ENCODE data around the gene PACRG. TPM values are rescaled to one million over a fixed set of nuclear protein-coding genes. Genes with fewer than 3 reads are reported as not detected.
A peak's percentile ranks its signal among the peaks of the same experiment; 100 is the strongest.

Gene PACRG
- total RNA-seq, 1 donor from 2014 or later: 1.2 TPM

DNA sequence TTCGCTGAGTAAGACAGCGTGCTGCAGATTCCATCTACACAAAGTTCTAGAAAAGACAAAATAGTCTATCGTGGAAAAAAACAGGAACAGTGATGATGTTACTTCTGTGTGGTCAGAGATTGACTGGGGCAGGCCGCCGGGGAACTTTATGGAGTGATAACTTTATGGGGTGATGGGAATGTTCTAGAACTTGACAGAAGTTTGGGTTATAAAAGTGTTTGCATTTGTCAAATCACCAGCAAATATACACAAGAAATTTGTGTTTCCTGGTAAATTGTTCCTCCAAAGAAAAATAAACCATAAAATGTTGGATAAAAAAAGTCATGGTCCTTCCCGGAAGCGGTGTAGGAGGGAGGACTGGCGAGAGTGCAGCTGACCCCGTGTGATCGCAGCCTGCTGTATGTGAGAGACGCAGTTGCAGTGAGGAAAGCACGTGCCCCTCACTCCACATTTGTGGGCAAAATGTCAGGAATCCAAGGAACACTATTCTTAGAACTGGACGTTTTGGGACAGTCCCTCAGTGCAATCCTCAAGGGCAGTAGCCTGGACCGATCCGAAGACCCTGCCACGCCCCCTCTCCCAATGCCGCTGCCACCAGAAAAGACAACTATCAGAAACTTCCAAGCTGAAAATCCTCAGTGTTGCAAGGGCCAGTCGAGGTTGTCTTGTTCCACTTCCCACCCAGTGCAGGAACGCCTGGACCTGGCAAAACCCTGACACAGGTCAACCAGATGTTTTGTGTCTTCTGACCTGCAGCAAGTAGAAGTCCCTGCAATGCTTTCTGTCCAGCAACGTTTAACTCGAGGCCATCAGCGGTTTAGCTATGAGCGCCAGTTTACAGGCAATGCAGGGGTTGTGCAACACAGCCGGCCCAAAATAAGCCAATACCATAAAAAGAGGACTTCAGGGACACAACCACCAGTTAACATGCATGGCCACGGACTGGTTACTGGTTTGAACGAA, 606.2 kb downstream of the PACRG start:
- no peak overlapping the region for H3K4me3 Mint-ChIP-seq (ENCODE audit: unreplicated experiment)
- no peak for DNase-seq (ENCODE audit: extremely low spot score, unreplicated experiment)
- H3K9me3 Mint-ChIP-seq (ENCODE audit: unreplicated experiment): no peaks in the 10 kb centered on the region
- H3K27ac Mint-ChIP-seq (ENCODE audit: unreplicated experiment): no peak overlapping the region
- H3K4me1 Mint-ChIP-seq (ENCODE audit: unreplicated experiment): peaks cover 56% of the 10 kb centered on the region
- H3K36me3 Mint-ChIP-seq (ENCODE audit: unreplicated experiment): no peaks in the 10 kb centered on the region
- H3K27me3 Mint-ChIP-seq (ENCODE audit: unreplicated experiment): no peaks in the 10 kb centered on the region
- TF ChIP-seq, protein P1, sequence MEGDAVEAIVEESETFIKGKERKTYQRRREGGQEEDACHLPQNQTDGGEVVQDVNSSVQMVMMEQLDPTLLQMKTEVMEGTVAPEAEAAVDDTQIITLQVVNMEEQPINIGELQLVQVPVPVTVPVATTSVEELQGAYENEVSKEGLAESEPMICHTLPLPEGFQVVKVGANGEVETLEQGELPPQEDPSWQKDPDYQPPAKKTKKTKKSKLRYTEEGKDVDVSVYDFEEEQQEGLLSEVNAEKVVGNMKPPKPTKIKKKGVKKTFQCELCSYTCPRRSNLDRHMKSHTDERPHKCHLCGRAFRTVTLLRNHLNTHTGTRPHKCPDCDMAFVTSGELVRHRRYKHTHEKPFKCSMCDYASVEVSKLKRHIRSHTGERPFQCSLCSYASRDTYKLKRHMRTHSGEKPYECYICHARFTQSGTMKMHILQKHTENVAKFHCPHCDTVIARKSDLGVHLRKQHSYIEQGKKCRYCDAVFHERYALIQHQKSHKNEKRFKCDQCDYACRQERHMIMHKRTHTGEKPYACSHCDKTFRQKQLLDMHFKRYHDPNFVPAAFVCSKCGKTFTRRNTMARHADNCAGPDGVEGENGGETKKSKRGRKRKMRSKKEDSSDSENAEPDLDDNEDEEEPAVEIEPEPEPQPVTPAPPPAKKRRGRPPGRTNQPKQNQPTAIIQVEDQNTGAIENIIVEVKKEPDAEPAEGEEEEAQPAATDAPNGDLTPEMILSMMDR (IDR thresholded peaks at IDR 0.05): no peak

DNA sequence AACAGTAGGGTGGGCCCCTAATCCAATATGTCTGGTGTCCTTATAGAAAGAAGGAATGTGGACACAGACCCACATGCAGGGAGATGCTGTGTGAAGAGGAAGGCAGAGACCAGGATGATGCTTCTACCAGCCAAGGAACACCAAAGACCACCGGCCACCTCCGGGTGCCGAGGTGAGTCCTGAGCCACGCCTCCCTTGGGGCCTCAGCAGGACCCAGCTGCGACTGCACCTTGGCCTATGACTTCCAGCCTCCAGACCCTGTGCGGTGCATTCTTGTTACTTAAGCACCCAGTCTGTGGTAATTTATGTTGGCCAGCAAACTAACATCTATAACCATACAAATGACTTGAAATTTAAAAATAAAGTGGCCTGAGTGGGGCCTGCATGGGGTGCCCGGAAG, 607.3 kb downstream of the PACRG start:
- H3K27me3 Mint-ChIP-seq (ENCODE audit: unreplicated experiment): no peaks in the 10 kb centered on the region
- H3K27ac Mint-ChIP-seq (ENCODE audit: unreplicated experiment): no peak overlapping the region
- TF ChIP-seq, protein P1 (IDR thresholded peaks at IDR 0.05): no peak
- no peaks in the 10 kb centered on the region for H3K36me3 Mint-ChIP-seq (ENCODE audit: unreplicated experiment)
- no peak for DNase-seq (ENCODE audit: extremely low spot score, unreplicated experiment)
- H3K4me1 Mint-ChIP-seq (ENCODE audit: unreplicated experiment): peaks cover 57% of the 10 kb centered on the region
- H3K4me3 Mint-ChIP-seq (ENCODE audit: unreplicated experiment): no peak overlapping the region
- H3K9me3 Mint-ChIP-seq (ENCODE audit: unreplicated experiment): no peaks in the 10 kb centered on the region

- H3K36me3 Mint-ChIP-seq (ENCODE audit: unreplicated experiment): no peaks in the 10 kb centered on the region
- DNase-seq (ENCODE audit: extremely low spot score, unreplicated experiment): no peak
- H3K27ac Mint-ChIP-seq (ENCODE audit: unreplicated experiment): peak overlapping the region; percentile 46
- H3K27me3 Mint-ChIP-seq (ENCODE audit: unreplicated experiment): no peaks in the 10 kb centered on the region
- peaks cover 49% of the 10 kb centered on the region for H3K4me1 Mint-ChIP-seq (ENCODE audit: unreplicated experiment)
- H3K9me3 Mint-ChIP-seq (ENCODE audit: unreplicated experiment): no peaks in the 10 kb centered on the region
- TF ChIP-seq, protein P1 (IDR thresholded peaks at IDR 0.05): no peak
- H3K4me3 Mint-ChIP-seq (ENCODE audit: unreplicated experiment): no peak overlapping the region
These were observed 608.1 kb downstream of the PACRG start for GRCh38 chr6:163335671-163336545.

- H3K27ac Mint-ChIP-seq (ENCODE audit: unreplicated experiment): no peak overlapping the region
- peaks cover 45% of the 10 kb centered on the region for H3K4me1 Mint-ChIP-seq (ENCODE audit: unreplicated experiment)
These were observed 609.2 kb downstream of the PACRG start for GRCh38 chr6:163336961-163337360.

More at GRCh38 chr6:163336961-163337360, 609.2 kb downstream of the PACRG start:
- Mint-ChIP-seq H3K9me3 (ENCODE audit: unreplicated experiment) (no peaks in the 10 kb centered on the region), H3K27me3 (ENCODE audit: unreplicated experiment) (no peaks in the 10 kb centered on the region), H3K36me3 (ENCODE audit: unreplicated experiment) (no peaks in the 10 kb centered on the region), H3K4me3 (ENCODE audit: unreplicated experiment) (no peak overlapping the region)
- TF ChIP-seq, protein P1 (IDR thresholded peaks at IDR 0.05): no peak
- no peak for DNase-seq (ENCODE audit: extremely low spot score, unreplicated experiment)

Measured in osteocyte (in vitro differentiated cells).